Measurements from ENCODE around the gene CD2AP.

The CD2AP gene

GRCh38 chr6:47669684-47670513, 192.3 kb downstream of the CD2AP start:
- no peak for DNase-seq (ENCODE audit: insufficient read length, low spot score)
- FAIRE-seq, result peak; percentile 90
- no peak for TF ChIP-seq CTCF (IDR thresholded peaks at IDR 0.05; ENCODE audit: insufficient read depth, missing control alignments)

- no peak for DNase-seq (ENCODE audit: insufficient read length, low spot score)
- no peak for TF ChIP-seq CTCF (IDR thresholded peaks at IDR 0.05; ENCODE audit: insufficient read depth, missing control alignments)
These were observed 193.3 kb downstream of the CD2AP start for GRCh38 chr6:47670851-47671250.

GRCh38 chr6:47671777-47672176, 194.2 kb downstream of the CD2AP start:
- TF ChIP-seq CTCF (IDR thresholded peaks at IDR 0.05; ENCODE audit: insufficient read depth, missing control alignments), result no peak
- DNase-seq (ENCODE audit: insufficient read length, low spot score) (no peak), FAIRE-seq (no peak)

More at GRCh38 chr6:47670851-47671250, 193.3 kb downstream of the CD2AP start:
- no peak for FAIRE-seq

GRCh38 chr6:47672816-47673215, 195.2 kb downstream of the CD2AP start:
- no peak for TF ChIP-seq CTCF (IDR thresholded peaks at IDR 0.05; ENCODE audit: insufficient read depth, missing control alignments)
- DNase-seq (ENCODE audit: insufficient read length, low spot score) (no peak), FAIRE-seq (no peak)

GRCh38 chr6:47674673-47675072, 197.1 kb downstream of the CD2AP start:
- TF ChIP-seq CTCF (IDR thresholded peaks at IDR 0.05; ENCODE audit: insufficient read depth, missing control alignments), result no peak
- DNase-seq (ENCODE audit: insufficient read length, low spot score) (no peak), FAIRE-seq (no peak)
